ENCODE data around the gene PLXNC1. TPM values are rescaled to one million over a fixed set of nuclear protein-coding genes. Genes with fewer than 3 reads are reported as not detected.

PLXNC1 gene
- total and polyA plus RNA-seq, 2 donors (not counting 1 experiment from before 2014, with no cell fraction given), result 15.1 to 86.9 TPM

DNA sequence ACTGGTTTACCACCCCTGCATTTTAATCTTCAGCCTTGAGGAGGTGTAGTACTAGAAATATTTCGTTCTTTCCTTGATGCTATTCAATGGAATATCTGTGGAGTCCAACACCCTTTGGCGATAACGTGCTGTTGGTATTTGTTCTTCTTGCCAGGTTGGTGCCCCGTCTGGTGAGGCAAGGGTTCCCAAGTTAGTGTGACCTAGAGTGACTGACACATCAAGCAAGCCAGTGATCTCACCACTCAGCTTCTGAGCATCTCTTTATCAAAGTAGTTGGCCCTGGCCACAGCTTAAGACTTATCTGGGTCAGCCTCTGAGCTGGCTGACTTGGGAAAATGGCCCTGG is 60.2 kb downstream of the PLXNC1 start:
- Histone ChIP-seq H3K36me3 (ENCODE audit: control insufficient read depth, insufficient read depth, low read length) (no peaks in the 10 kb centered on the region), H3K4me3 (replicated peaks in 1 of 4; ENCODE audit: control extremely low read depth in 1 of 4, insufficient read depth in 1 of 4, low read depth in 3 of 4, low read length in 4 of 4) (no peak overlapping the region), H4K20me1 (ENCODE audit: control insufficient read depth, extremely low read depth, insufficient read depth, low read length) (no peaks in the 10 kb centered on the region), H3K27me3 (ENCODE audit: control insufficient read depth, insufficient read depth, low read length) (no peaks in the 10 kb centered on the region), H2AFZ (ENCODE audit: low read length) (no peak overlapping the region), H3K9ac (ENCODE audit: insufficient read depth, low read length) (no peak overlapping the region), H3K9me3 (ENCODE audit: control insufficient read depth, insufficient read depth, low read depth, low read length) (no peaks in the 10 kb centered on the region), H3K4me1 (ENCODE audit: control insufficient read depth, extremely low read depth, insufficient read depth, low read length) (no peaks in the 10 kb centered on the region), H3K27ac (ENCODE audit: insufficient read depth, low read length) (no peak overlapping the region), H3K79me2 (ENCODE audit: control insufficient read depth, insufficient read depth, low read length) (no peaks in the 10 kb centered on the region), H3K4me2 (ENCODE audit: extremely low read depth, insufficient read depth, low read length) (no peak overlapping the region)
- TF ChIP-seq EZH2 (IDR thresholded peaks at IDR 0.05; ENCODE audit: low read length, missing control alignments), result no peak
- TF ChIP-seq, protein P1, sequence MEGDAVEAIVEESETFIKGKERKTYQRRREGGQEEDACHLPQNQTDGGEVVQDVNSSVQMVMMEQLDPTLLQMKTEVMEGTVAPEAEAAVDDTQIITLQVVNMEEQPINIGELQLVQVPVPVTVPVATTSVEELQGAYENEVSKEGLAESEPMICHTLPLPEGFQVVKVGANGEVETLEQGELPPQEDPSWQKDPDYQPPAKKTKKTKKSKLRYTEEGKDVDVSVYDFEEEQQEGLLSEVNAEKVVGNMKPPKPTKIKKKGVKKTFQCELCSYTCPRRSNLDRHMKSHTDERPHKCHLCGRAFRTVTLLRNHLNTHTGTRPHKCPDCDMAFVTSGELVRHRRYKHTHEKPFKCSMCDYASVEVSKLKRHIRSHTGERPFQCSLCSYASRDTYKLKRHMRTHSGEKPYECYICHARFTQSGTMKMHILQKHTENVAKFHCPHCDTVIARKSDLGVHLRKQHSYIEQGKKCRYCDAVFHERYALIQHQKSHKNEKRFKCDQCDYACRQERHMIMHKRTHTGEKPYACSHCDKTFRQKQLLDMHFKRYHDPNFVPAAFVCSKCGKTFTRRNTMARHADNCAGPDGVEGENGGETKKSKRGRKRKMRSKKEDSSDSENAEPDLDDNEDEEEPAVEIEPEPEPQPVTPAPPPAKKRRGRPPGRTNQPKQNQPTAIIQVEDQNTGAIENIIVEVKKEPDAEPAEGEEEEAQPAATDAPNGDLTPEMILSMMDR (conservative IDR thresholded peaks at IDR 0.05 in 1 of 2, IDR thresholded peaks at IDR 0.05 in 1 of 2; ENCODE audit: low read depth in 1 of 2, low read length in 2 of 2), result no peak
- no peak for DNase-seq (ENCODE audit: low read depth in 2 of 2)

DNA sequence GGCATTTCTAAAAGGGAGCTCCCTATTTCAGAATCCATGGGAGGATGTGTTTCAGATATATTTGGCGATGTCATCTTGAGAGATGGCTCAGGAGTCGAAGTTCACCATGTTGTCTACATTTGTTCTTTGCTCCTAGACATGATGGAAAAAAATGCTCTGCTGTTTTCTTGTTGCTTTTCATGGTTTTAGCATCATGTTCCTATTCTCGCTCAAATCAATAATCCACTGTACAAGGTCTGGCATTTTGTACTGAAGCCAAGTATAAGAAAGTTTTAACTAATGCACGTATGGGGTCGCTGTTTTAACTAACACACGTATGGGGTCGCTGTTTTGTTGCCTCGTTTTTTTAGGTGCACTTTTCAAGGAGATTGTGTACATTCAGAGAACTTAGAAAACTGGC is 60.9 kb downstream of the PLXNC1 start:
- Histone ChIP-seq H3K27ac (ENCODE audit: insufficient read depth, low read length) (no peak overlapping the region), H3K27me3 (ENCODE audit: control insufficient read depth, insufficient read depth, low read length) (no peaks in the 10 kb centered on the region), H3K4me1 (ENCODE audit: control insufficient read depth, extremely low read depth, insufficient read depth, low read length) (no peaks in the 10 kb centered on the region), H3K4me3 (replicated peaks in 1 of 4; ENCODE audit: control extremely low read depth in 1 of 4, insufficient read depth in 1 of 4, low read depth in 3 of 4, low read length in 4 of 4) (no peak overlapping the region), H3K36me3 (ENCODE audit: control insufficient read depth, insufficient read depth, low read length) (no peaks in the 10 kb centered on the region), H2AFZ (ENCODE audit: low read length) (no peak overlapping the region), H4K20me1 (ENCODE audit: control insufficient read depth, extremely low read depth, insufficient read depth, low read length) (no peaks in the 10 kb centered on the region), H3K9ac (ENCODE audit: insufficient read depth, low read length) (no peak overlapping the region), H3K9me3 (ENCODE audit: control insufficient read depth, insufficient read depth, low read depth, low read length) (no peaks in the 10 kb centered on the region), H3K4me2 (ENCODE audit: extremely low read depth, insufficient read depth, low read length) (no peak overlapping the region), H3K79me2 (ENCODE audit: control insufficient read depth, insufficient read depth, low read length) (no peaks in the 10 kb centered on the region)
- no peak for TF ChIP-seq EZH2 (IDR thresholded peaks at IDR 0.05; ENCODE audit: low read length, missing control alignments)
- TF ChIP-seq, protein P1 (conservative IDR thresholded peaks at IDR 0.05 in 1 of 2, IDR thresholded peaks at IDR 0.05 in 1 of 2; ENCODE audit: low read depth in 1 of 2, low read length in 2 of 2), result no peak
- DNase-seq (ENCODE audit: low read depth in 2 of 2), result no peak

DNA sequence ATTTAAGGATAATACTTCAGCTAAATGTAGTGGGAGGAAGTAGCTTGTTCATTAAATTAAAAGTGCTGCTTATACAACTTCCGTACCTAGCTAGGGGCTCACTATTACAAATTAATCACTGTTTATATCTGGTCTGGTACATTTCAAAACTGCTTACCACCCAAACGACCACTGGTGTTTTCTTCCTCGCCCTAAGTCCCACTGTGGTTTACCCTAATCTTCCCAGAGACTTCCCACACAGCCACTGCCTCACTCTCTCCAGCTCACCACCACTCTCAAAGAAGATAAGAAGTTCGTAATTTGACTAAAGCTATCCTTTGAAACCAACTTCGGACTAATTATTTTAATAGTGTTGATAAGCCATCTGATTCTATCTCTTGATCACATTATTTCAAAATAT is 62.6 kb downstream of the PLXNC1 start:
- Histone ChIP-seq H3K9me3 (ENCODE audit: control insufficient read depth, insufficient read depth, low read depth, low read length) (no peaks in the 10 kb centered on the region), H2AFZ (ENCODE audit: low read length) (no peak overlapping the region), H3K4me1 (ENCODE audit: control insufficient read depth, extremely low read depth, insufficient read depth, low read length) (no peaks in the 10 kb centered on the region), H4K20me1 (ENCODE audit: control insufficient read depth, extremely low read depth, insufficient read depth, low read length) (no peaks in the 10 kb centered on the region), H3K4me2 (ENCODE audit: extremely low read depth, insufficient read depth, low read length) (no peak overlapping the region), H3K9ac (ENCODE audit: insufficient read depth, low read length) (no peak overlapping the region), H3K79me2 (ENCODE audit: control insufficient read depth, insufficient read depth, low read length) (no peaks in the 10 kb centered on the region), H3K36me3 (ENCODE audit: control insufficient read depth, insufficient read depth, low read length) (no peaks in the 10 kb centered on the region), H3K27ac (ENCODE audit: insufficient read depth, low read length) (no peak overlapping the region), H3K27me3 (ENCODE audit: control insufficient read depth, insufficient read depth, low read length) (no peaks in the 10 kb centered on the region), H3K4me3 (replicated peaks in 1 of 4; ENCODE audit: control extremely low read depth in 1 of 4, insufficient read depth in 1 of 4, low read depth in 3 of 4, low read length in 4 of 4) (no peak overlapping the region)
- no peak for TF ChIP-seq EZH2 (IDR thresholded peaks at IDR 0.05; ENCODE audit: low read length, missing control alignments)
- TF ChIP-seq, protein P1 (conservative IDR thresholded peaks at IDR 0.05 in 1 of 2, IDR thresholded peaks at IDR 0.05 in 1 of 2; ENCODE audit: low read depth in 1 of 2, low read length in 2 of 2), result no peak
- DNase-seq (ENCODE audit: low read depth in 2 of 2), result no peak

All from fibroblast of lung (primary cell).